DND-41 (cell line): ENCODE results near the gene STRIP1.

Experiments
- EZH2 ChIP-seq: IDR thresholded peaks from 3 replicates; pipeline ENCODE4 v1.6.1; 2012; ENCODE audit warnings: borderline replicate concordance, low read depth, mild to moderate bottlenecking, moderate library complexity, low read length, inconsistent platforms; ENCODE audit not compliant: severe bottlenecking
- TF ChIP-seq, protein P1 (sequence below): IDR thresholded peaks from 2 replicates; pipeline ENCODE4 v1.5.1; 2012; ENCODE audit warnings: borderline replicate concordance, low read length, moderate library complexity, mild to moderate bottlenecking; ENCODE audit not compliant: poor library complexity, severe bottlenecking; ENCODE audit errors: extremely low read depth

DNA sequence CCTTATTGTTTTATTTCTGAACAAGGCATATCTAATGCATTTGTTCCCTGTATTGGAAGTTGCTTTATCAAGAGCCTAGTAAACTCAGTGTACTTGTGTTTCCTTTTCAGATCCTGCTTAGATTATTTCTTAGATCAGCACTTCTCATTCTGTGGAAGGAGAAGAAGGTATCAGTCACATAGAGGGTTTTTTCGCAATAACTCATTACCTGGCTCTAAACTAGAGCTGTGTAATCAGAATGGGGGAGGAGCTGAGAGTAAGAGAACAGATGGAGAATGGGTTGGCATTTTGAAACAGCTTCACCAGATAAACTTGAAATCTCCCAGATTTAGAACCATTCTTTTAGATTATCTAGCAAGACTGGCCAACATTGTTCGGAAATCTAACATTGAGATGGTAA lies 38.9 kb upstream of the STRIP1 start:
- TF ChIP-seq, protein P1, sequence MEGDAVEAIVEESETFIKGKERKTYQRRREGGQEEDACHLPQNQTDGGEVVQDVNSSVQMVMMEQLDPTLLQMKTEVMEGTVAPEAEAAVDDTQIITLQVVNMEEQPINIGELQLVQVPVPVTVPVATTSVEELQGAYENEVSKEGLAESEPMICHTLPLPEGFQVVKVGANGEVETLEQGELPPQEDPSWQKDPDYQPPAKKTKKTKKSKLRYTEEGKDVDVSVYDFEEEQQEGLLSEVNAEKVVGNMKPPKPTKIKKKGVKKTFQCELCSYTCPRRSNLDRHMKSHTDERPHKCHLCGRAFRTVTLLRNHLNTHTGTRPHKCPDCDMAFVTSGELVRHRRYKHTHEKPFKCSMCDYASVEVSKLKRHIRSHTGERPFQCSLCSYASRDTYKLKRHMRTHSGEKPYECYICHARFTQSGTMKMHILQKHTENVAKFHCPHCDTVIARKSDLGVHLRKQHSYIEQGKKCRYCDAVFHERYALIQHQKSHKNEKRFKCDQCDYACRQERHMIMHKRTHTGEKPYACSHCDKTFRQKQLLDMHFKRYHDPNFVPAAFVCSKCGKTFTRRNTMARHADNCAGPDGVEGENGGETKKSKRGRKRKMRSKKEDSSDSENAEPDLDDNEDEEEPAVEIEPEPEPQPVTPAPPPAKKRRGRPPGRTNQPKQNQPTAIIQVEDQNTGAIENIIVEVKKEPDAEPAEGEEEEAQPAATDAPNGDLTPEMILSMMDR: no peak
- no peak for TF ChIP-seq EZH2
